Nephron (organoid): ENCODE data around the gene CELF4.
A peak's percentile ranks its signal among the peaks of the same experiment; 100 is the strongest.

Experiments
- H3K27ac Mint-ChIP-seq, 3 experiments: 2 replicates each; pipeline ENCODE4 v1.8.0; 2020; ENCODE audit warnings: mixed read lengths in 3 of 3, mild to moderate bottlenecking in 2 of 3, moderate library complexity in 1 of 3
- H3K27me3 Mint-ChIP-seq: 2 replicates; pipeline ENCODE4 v1.8.0; 2021; ENCODE audit warnings: low read depth, mild to moderate bottlenecking, moderate library complexity, mixed read lengths
- H3K36me3 Mint-ChIP-seq: 2 replicates; pipeline ENCODE4 v1.8.0; 2020; ENCODE audit warnings: low read depth, mixed read lengths
- H3K4me1 Mint-ChIP-seq: 2 replicates; pipeline ENCODE4 v1.8.0; 2020; ENCODE audit warnings: mixed read lengths
- H3K4me3 Mint-ChIP-seq, 3 experiments: 2 replicates each; pipeline ENCODE4 v1.8.0; 2020; ENCODE audit warnings: mild to moderate bottlenecking in 3 of 3, mixed read lengths in 3 of 3, moderate library complexity in 2 of 3
- H3K9me3 Mint-ChIP-seq: 2 replicates; pipeline ENCODE4 v1.8.0; 2020; ENCODE audit warnings: mixed read lengths
- TF ChIP-seq, protein P1 (sequence below), 3 experiments: fragments of 200-600 bp; sonication (generic); IDR thresholded peaks; one replicate each; pipeline ENCODE4 v1.5.0; 2021; ENCODE audit warnings: antibody characterized with exemption in 3 of 3; ENCODE audit not compliant: unreplicated experiment in 3 of 3

The CELF4 gene

DNA sequence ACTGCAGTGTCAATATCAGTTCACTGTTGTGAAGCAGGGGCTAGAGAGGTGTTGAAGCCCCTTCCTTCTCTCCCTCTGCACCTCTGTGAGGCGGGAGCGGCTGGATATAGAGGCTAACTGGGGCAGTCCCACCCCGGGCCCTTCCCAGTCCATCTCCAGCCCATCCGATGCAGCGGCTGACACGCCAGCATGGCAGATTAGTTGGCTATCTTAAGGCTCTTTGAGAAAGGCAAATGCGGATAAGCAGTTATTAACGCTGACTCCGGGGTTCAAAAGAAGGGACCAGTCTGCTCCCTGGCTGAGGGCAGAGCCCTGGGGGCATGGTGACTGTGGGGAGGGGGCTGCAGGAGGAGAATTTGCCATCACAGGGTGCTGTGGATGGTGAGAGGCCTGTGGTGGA is 76.6 kb downstream of the CELF4 start:
- Mint-ChIP-seq H3K9me3 (no peaks in the 10 kb centered on the region), H3K4me1 (peaks cover 51% of the 10 kb centered on the region), H3K36me3 (no peaks in the 10 kb centered on the region), H3K27ac (peak overlapping the region in 2 of 3 experiments; percentile 43 to 69), H3K4me3 (no peak overlapping the region), H3K27me3 (peaks cover 81% of the 10 kb centered on the region)
- TF ChIP-seq, protein P1, sequence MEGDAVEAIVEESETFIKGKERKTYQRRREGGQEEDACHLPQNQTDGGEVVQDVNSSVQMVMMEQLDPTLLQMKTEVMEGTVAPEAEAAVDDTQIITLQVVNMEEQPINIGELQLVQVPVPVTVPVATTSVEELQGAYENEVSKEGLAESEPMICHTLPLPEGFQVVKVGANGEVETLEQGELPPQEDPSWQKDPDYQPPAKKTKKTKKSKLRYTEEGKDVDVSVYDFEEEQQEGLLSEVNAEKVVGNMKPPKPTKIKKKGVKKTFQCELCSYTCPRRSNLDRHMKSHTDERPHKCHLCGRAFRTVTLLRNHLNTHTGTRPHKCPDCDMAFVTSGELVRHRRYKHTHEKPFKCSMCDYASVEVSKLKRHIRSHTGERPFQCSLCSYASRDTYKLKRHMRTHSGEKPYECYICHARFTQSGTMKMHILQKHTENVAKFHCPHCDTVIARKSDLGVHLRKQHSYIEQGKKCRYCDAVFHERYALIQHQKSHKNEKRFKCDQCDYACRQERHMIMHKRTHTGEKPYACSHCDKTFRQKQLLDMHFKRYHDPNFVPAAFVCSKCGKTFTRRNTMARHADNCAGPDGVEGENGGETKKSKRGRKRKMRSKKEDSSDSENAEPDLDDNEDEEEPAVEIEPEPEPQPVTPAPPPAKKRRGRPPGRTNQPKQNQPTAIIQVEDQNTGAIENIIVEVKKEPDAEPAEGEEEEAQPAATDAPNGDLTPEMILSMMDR (IDR thresholded peaks at IDR 0.05; ENCODE audit: unreplicated experiment in 3 of 3), result no peak

DNA sequence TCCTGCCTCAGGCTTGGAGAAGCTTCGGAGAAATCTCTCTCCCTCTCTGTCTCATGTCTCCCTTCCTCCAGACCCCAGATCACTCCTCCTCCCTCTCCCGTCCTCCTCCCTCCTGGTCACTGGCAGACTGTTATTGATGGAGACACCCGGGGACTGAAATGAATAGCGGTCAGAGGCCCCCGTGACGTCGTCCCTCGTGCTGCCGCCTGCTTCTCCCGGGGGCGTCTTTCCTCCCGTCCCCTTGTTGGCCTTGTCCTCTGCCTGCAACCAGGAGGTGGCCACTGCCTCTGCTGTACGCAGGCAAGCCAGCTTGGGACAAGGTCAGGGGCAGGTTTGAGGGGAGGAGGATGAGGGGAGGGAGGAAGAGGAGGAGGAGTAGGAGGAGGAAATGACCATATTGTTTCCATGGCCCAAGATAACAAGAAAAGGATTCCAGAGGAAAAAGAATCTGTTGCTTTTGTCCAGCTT is 78.2 kb downstream of the CELF4 start:
- TF ChIP-seq, protein P1 (IDR thresholded peaks at IDR 0.05; ENCODE audit: unreplicated experiment in 3 of 3), result no peak
- H3K4me3 Mint-ChIP-seq, result peak overlapping the region; percentile 8 to 84 (median 46)
- H3K27ac Mint-ChIP-seq, result peak overlapping the region; percentile 88 to 96 (median 90)
- no peaks in the 10 kb centered on the region for H3K36me3 Mint-ChIP-seq
- H3K4me1 Mint-ChIP-seq, result peaks cover 47% of the 10 kb centered on the region
- no peaks in the 10 kb centered on the region for H3K9me3 Mint-ChIP-seq
- peaks cover 86% of the 10 kb centered on the region for H3K27me3 Mint-ChIP-seq

DNA sequence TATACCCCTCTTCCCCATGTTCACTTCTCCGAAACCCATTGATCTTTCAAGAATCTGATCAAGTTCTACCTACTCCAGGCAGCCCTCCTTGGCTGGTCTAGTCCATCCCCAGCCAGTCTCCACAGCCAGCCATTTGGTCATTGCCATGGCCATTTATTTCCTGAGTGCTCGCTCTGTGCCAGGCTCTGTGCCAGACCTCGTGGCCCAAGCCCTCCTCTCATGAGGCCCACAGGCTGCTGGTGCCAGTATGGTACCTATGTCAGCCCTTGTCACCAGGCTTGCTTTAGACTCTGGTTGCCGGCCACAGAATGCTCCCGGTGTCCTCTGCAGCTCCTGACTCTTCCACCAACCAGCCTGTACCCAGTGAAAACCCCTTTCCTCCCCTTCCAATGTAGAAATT is 78.8 kb downstream of the CELF4 start:
- Mint-ChIP-seq H3K4me3 (peak overlapping the region; percentile 8 to 84 (median 46)), H3K4me1 (peaks cover 47% of the 10 kb centered on the region)

DNA sequence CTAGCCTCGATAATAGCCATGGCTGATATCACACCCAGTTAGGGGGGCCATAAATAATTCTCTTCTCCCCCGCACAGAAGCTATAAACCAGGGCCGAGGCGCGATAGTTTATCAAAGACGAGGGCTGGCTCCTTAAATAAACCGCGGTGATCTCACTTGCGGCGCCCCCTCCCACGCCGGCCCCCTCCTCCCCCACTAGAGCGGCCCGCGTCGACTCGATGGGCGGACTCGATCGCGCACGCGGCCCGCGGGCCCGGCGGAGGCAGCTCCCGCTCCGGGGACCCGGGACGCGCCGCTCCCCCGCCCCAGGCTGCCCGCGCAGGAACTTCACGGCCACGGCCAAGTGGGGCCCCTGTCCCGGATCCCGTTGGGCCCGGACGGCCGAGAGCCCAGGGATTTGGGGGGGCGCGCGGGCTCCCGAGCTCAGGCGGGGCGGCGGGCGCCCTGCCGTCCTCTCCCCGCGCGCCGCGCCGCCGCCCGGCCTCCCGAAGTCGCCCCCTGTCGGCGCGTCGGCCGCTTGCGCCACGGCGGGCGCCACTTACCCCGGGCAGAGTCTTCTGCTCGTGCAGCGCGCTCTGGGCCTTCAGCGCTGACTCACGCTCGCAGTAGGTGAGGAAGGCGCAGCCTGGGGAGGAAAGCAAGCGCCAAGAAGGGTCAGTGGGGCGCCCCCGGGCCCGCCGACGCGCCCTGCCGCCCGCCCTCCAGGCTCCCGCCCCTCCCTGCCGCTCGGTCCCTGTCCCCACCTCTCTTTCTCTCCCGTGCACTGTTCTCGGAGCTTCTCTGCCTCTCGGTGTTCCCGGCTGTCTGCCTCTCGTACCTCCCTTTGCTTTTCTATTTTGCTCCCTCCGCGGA is 80.4 kb downstream of the CELF4 start:
- Mint-ChIP-seq H3K4me3 (peak overlapping the region; percentile 75 to 84 (median 80)), H3K9me3 (no peaks in the 10 kb centered on the region), H3K4me1 (peaks cover 47% of the 10 kb centered on the region), H3K27ac (peak overlapping the region in 2 of 3 experiments; percentile 39 to 45), H3K27me3 (peaks cover 90% of the 10 kb centered on the region), H3K36me3 (no peaks in the 10 kb centered on the region)
- TF ChIP-seq, protein P1 (IDR thresholded peaks at IDR 0.05; ENCODE audit: unreplicated experiment in 3 of 3), result peak; percentile 21 to 48 (median 34)

More for the DNA sequence above, 78.8 kb downstream of the CELF4 start:
- Mint-ChIP-seq H3K36me3 (no peaks in the 10 kb centered on the region), H3K27ac (peak overlapping the region; percentile 88 to 96 (median 90)), H3K27me3 (peaks cover 89% of the 10 kb centered on the region), H3K9me3 (no peaks in the 10 kb centered on the region)
- TF ChIP-seq, protein P1 (IDR thresholded peaks at IDR 0.05; ENCODE audit: unreplicated experiment in 3 of 3), result no peak

DNA sequence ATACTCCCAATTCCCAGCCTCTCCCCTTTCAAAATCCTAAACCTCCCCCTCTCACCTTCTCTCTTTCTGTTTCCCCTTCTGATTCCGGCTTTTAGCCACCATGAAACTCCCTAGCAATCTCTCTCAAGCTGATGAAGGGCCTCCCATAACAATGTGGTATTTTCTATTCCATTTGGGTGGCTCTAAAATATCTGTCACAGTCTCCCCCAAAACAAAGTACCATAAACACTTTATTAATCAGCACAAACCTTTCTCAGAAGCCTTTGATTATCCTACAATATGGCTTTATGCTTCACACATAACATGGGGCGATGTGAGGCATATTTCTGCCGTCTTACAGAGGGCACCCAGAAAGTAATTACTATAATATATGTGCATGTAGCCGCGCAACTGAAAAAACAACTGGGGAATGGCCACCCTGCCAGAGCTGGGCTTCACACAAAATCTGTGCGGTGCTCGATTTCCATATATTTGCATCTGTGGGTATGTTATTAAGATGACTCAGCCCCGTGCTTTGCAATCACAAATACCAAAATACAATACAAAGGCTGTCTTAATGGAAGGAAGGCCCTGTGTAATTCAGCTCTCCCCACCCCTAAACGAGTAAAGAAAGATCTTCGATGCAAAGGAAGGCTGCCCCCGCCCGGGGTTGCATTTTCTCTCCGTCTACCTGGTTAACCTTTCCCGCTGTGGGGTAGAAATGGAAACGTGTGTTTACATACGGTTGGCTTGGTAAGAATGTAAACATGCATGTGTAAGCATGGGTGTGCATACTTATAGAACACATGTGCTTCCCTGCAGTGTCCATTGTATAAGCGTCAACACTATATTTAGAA is 81.4 kb downstream of the CELF4 start:
- TF ChIP-seq, protein P1 (IDR thresholded peaks at IDR 0.05; ENCODE audit: unreplicated experiment in 3 of 3), result no peak
- Mint-ChIP-seq H3K27me3 (peaks cover 88% of the 10 kb centered on the region), H3K9me3 (no peaks in the 10 kb centered on the region)

More for the DNA sequence above, 81.4 kb downstream of the CELF4 start:
- H3K36me3 Mint-ChIP-seq, result no peaks in the 10 kb centered on the region
- peak overlapping the region in 1 of 3 experiments; percentile 45 for H3K27ac Mint-ChIP-seq
- H3K4me3 Mint-ChIP-seq, result peak overlapping the region; percentile 58 to 75 (median 69)
- H3K4me1 Mint-ChIP-seq, result peaks cover 38% of the 10 kb centered on the region
